ENCODE results near the gene ENGASE. TPM values are rescaled to one million over a fixed set of nuclear protein-coding genes. Genes with fewer than 3 reads are reported as not detected.

Gene ENGASE
- total and polyA plus RNA-seq, 7 experiments from 2014 or later, result 3.8 to 214 (median 82.7) TPM

GRCh38 chr17:79064026-79064425 lies 10.6 kb upstream of the ENGASE start:
- no peak overlapping the region for H3K27ac Mint-ChIP-seq
- Histone ChIP-seq H3K36me3 (ENCODE audit: control insufficient read depth in 2 of 3, insufficient read depth in 3 of 3, low read length in 3 of 3) (no peaks in the 10 kb centered on the region), H3K27me3 (ENCODE audit: control insufficient read depth in 2 of 2, insufficient read depth in 2 of 2, low read length in 2 of 2) (no peaks in the 10 kb centered on the region), H3K4me1 (ENCODE audit: control insufficient read depth in 2 of 2, insufficient read depth in 2 of 2, low read length in 2 of 2) (peaks cover 0 to 4% of the 10 kb centered on the region in 2 donors), H3K27ac (ENCODE audit: low read depth, low read length) (no peak overlapping the region), H3K9me3 (ENCODE audit: control insufficient read depth in 2 of 3, low read length in 3 of 3) (no peaks in the 10 kb centered on the region), H3K4me3 (ENCODE audit: low read length) (no peak overlapping the region)
- intact Hi-C loops (cut with micrococcal nuclease), result no loop called here
- peaks cover 0 to 5% (median 5%) of the 10 kb centered on the region in 7 donors for H3K4me1 Mint-ChIP-seq
- CTCF ChIA-PET, result interaction anchor here (0.6 to 4.3 kb wide), 3 partner anchors 18 to 337 kb away, joined by 4 to 23 read pairs (median 19); no protein-coding TSS in a partner anchor
- no peaks in the 10 kb centered on the region for H3K36me3 Mint-ChIP-seq
- H3K27me3 Mint-ChIP-seq, result peaks cover 0 to 6% (median 0%) of the 10 kb centered on the region in 5 donors
- H3K4me3 Mint-ChIP-seq, result no peak overlapping the region
- ATAC-seq (no peak), DNase-seq (no peak)
- peaks cover 0 to 2% (median 0%) of the 10 kb centered on the region in 11 donors for H3K9me3 Mint-ChIP-seq
- POLR2A ChIA-PET, result no interaction called here

GRCh38 chr17:79065105-79065670 lies 9.4 kb upstream of the ENGASE start:
- peak overlapping the region in 3 of 10 donors; percentile 11 to 47 (median 44) for H3K4me3 Mint-ChIP-seq
- POLR2A ChIA-PET, result interaction anchor here (0.6 kb wide), 1 partner anchor 302 kb away, joined by 3 read pairs; no protein-coding TSS in a partner anchor

GRCh38 chr17:79066963-79067362 lies 7.7 kb upstream of the ENGASE start:
- ATAC-seq, result no peak
- no peaks in the 10 kb centered on the region for H3K36me3 Mint-ChIP-seq
- H3K9me3 Mint-ChIP-seq, result peaks cover 0 to 2% (median 0%) of the 10 kb centered on the region in 11 donors
- ChIA-PET CTCF (interaction anchor here (0.7 to 1.0 kb wide), 3 partner anchors 22 to 325 kb away, joined by 4 read pairs; no protein-coding TSS in a partner anchor), POLR2A (interaction anchor here (0.6 to 0.7 kb wide), 2 partner anchors 64 to 815 kb away, joined by 3 to 4 read pairs; no protein-coding TSS in a partner anchor)
- no peak overlapping the region for H3K4me3 Mint-ChIP-seq
- Histone ChIP-seq H3K36me3 (ENCODE audit: control insufficient read depth in 2 of 3, insufficient read depth in 3 of 3, low read length in 3 of 3) (no peaks in the 10 kb centered on the region), H3K4me1 (ENCODE audit: control insufficient read depth in 2 of 2, insufficient read depth in 2 of 2, low read length in 2 of 2) (peaks cover 0 to 4% of the 10 kb centered on the region in 2 donors), H3K9me3 (ENCODE audit: control insufficient read depth in 2 of 3, low read length in 3 of 3) (no peaks in the 10 kb centered on the region), H3K27ac (ENCODE audit: low read depth, low read length) (no peak overlapping the region), H3K27me3 (ENCODE audit: control insufficient read depth in 2 of 2, insufficient read depth in 2 of 2, low read length in 2 of 2) (no peaks in the 10 kb centered on the region), H3K4me3 (ENCODE audit: low read length) (no peak overlapping the region)
- peaks cover 0 to 4% (median 0%) of the 10 kb centered on the region in 5 donors for H3K27me3 Mint-ChIP-seq
- H3K27ac Mint-ChIP-seq, result no peak overlapping the region
- no peak for DNase-seq
- intact Hi-C loops (cut with micrococcal nuclease), result loop anchor here in 1 of 2 donors (5.0 kb wide), 1 partner anchor 325 kb away; no protein-coding TSS in a partner anchor
- peaks cover 0 to 5% (median 4%) of the 10 kb centered on the region in 7 donors for H3K4me1 Mint-ChIP-seq

More at GRCh38 chr17:79065105-79065670, 9.4 kb upstream of the ENGASE start:
- CTCF ChIA-PET, result interaction anchor here (0.6 to 4.3 kb wide), 8 partner anchors 9 to 327 kb away, joined by 3 to 23 read pairs (median 4); partner anchors contain the start of gene ENGASE
- intact Hi-C loops (cut with micrococcal nuclease), result loop anchor here (1.0 to 5.0 kb wide), 2 partner anchors 17 to 327 kb away; no protein-coding TSS in a partner anchor
- Histone ChIP-seq H3K27ac (ENCODE audit: low read depth, low read length) (no peak overlapping the region), H3K4me3 (ENCODE audit: low read length) (no peak overlapping the region), H3K36me3 (ENCODE audit: control insufficient read depth in 2 of 3, insufficient read depth in 3 of 3, low read length in 3 of 3) (no peaks in the 10 kb centered on the region), H3K27me3 (ENCODE audit: control insufficient read depth in 2 of 2, insufficient read depth in 2 of 2, low read length in 2 of 2) (no peaks in the 10 kb centered on the region), H3K4me1 (ENCODE audit: control insufficient read depth in 2 of 2, insufficient read depth in 2 of 2, low read length in 2 of 2) (peaks cover 0 to 4% of the 10 kb centered on the region in 2 donors), H3K9me3 (ENCODE audit: control insufficient read depth in 2 of 3, low read length in 3 of 3) (no peaks in the 10 kb centered on the region)
- Mint-ChIP-seq H3K4me1 (peaks cover 0 to 5% (median 4%) of the 10 kb centered on the region in 7 donors), H3K9me3 (peaks cover 0 to 2% (median 0%) of the 10 kb centered on the region in 11 donors), H3K27ac (peak overlapping the region in 2 of 9 donors; percentile 4 to 34), H3K36me3 (no peaks in the 10 kb centered on the region), H3K27me3 (peaks cover 0 to 4% (median 0%) of the 10 kb centered on the region in 5 donors)
- DNase-seq (peak in 7 of 9 donors; percentile 28 to 69 (median 59)), ATAC-seq (peak; percentile 78)

GRCh38 chr17:79070266-79070880 lies 4.3 kb upstream of the ENGASE start:
- peaks cover 0 to 4% (median 0%) of the 10 kb centered on the region in 5 donors for H3K27me3 Mint-ChIP-seq
- no peaks in the 10 kb centered on the region for H3K36me3 ChIP-seq (ENCODE audit: control insufficient read depth in 2 of 3, insufficient read depth in 3 of 3, low read length in 3 of 3)
- H3K27me3 ChIP-seq (ENCODE audit: control insufficient read depth in 2 of 2, insufficient read depth in 2 of 2, low read length in 2 of 2), result no peaks in the 10 kb centered on the region
- no peak overlapping the region for H3K4me3 Mint-ChIP-seq
- DNase-seq (no peak), ATAC-seq (no peak)
- intact Hi-C loops (cut with micrococcal nuclease), result loop anchor here in 1 of 2 donors (10.0 kb wide), 1 partner anchor 924 kb away; no protein-coding TSS in a partner anchor
- no peaks in the 10 kb centered on the region for H3K9me3 Mint-ChIP-seq
- H3K4me1 Mint-ChIP-seq, result peaks cover 2 to 7% (median 6%) of the 10 kb centered on the region in 7 donors
- H3K27ac ChIP-seq (ENCODE audit: low read depth, low read length), result no peak overlapping the region
- H3K27ac Mint-ChIP-seq, result peak overlapping the region in 1 of 9 donors; percentile 1
- H3K36me3 Mint-ChIP-seq, result no peaks in the 10 kb centered on the region
- no peaks in the 10 kb centered on the region for H3K9me3 ChIP-seq (ENCODE audit: control insufficient read depth in 2 of 3, low read length in 3 of 3)
- ChIA-PET CTCF (no interaction called here), POLR2A (interaction anchor here (0.6 kb wide), 1 partner anchor 493 kb away, joined by 3 read pairs; no protein-coding TSS in a partner anchor)
- no peak overlapping the region for H3K4me3 ChIP-seq (ENCODE audit: low read length)
- H3K4me1 ChIP-seq (ENCODE audit: control insufficient read depth in 2 of 2, insufficient read depth in 2 of 2, low read length in 2 of 2), result peaks cover 1 to 8% of the 10 kb centered on the region in 2 donors

- CTCF ChIA-PET, result no interaction called here
- ATAC-seq, result no peak
- POLR2A ChIA-PET, result no interaction called here
Observed at GRCh38 chr17:79071161-79071740, 3.4 kb upstream of the ENGASE start.

GRCh38 chr17:79072544-79072943 lies 2.1 kb upstream of the ENGASE start:
- Mint-ChIP-seq H3K4me3 (peak overlapping the region in 1 of 10 donors; percentile 46), H3K27ac (no peak overlapping the region), H3K4me1 (peaks cover 9 to 26% (median 18%) of the 10 kb centered on the region in 7 donors), H3K36me3 (no peaks in the 10 kb centered on the region), H3K27me3 (peaks cover 0 to 4% (median 0%) of the 10 kb centered on the region in 5 donors), H3K9me3 (no peaks in the 10 kb centered on the region)
- ATAC-seq, result no peak
- CTCF ChIA-PET, result no interaction called here
- DNase-seq, result no peak
- intact Hi-C loops (cut with micrococcal nuclease), result loop anchor here in 1 of 2 donors (10.0 kb wide), 1 partner anchor 922 kb away; no protein-coding TSS in a partner anchor
- Histone ChIP-seq H3K36me3 (ENCODE audit: control insufficient read depth in 2 of 3, insufficient read depth in 3 of 3, low read length in 3 of 3) (no peaks in the 10 kb centered on the region), H3K27ac (ENCODE audit: low read depth, low read length) (no peak overlapping the region), H3K4me1 (ENCODE audit: control insufficient read depth in 2 of 2, insufficient read depth in 2 of 2, low read length in 2 of 2) (peaks cover 8 to 14% of the 10 kb centered on the region in 2 donors), H3K27me3 (ENCODE audit: control insufficient read depth in 2 of 2, insufficient read depth in 2 of 2, low read length in 2 of 2) (no peaks in the 10 kb centered on the region), H3K9me3 (ENCODE audit: control insufficient read depth in 2 of 3, low read length in 3 of 3) (no peaks in the 10 kb centered on the region), H3K4me3 (ENCODE audit: low read length) (no peak overlapping the region)
- POLR2A ChIA-PET, result no interaction called here

More at GRCh38 chr17:79071161-79071740, 3.4 kb upstream of the ENGASE start:
- Mint-ChIP-seq H3K4me1 (peaks cover 8 to 16% (median 14%) of the 10 kb centered on the region in 7 donors), H3K4me3 (no peak overlapping the region), H3K36me3 (no peaks in the 10 kb centered on the region), H3K27ac (no peak overlapping the region), H3K27me3 (peaks cover 0 to 4% (median 0%) of the 10 kb centered on the region in 5 donors), H3K9me3 (no peaks in the 10 kb centered on the region)
- Histone ChIP-seq H3K9me3 (ENCODE audit: control insufficient read depth in 2 of 3, low read length in 3 of 3) (no peaks in the 10 kb centered on the region), H3K4me3 (ENCODE audit: low read length) (no peak overlapping the region), H3K27me3 (ENCODE audit: control insufficient read depth in 2 of 2, insufficient read depth in 2 of 2, low read length in 2 of 2) (no peaks in the 10 kb centered on the region), H3K36me3 (ENCODE audit: control insufficient read depth in 2 of 3, insufficient read depth in 3 of 3, low read length in 3 of 3) (no peaks in the 10 kb centered on the region), H3K27ac (ENCODE audit: low read depth, low read length) (no peak overlapping the region), H3K4me1 (ENCODE audit: control insufficient read depth in 2 of 2, insufficient read depth in 2 of 2, low read length in 2 of 2) (peaks cover 8 to 14% of the 10 kb centered on the region in 2 donors)
- DNase-seq, result no peak
- intact Hi-C loops (cut with micrococcal nuclease), result loop anchor here in 1 of 2 donors (10.0 kb wide), 1 partner anchor 924 kb away; no protein-coding TSS in a partner anchor

Data from naive thymus-derived CD4-positive, alpha-beta T cell (primary cell).